ENCODE data around the gene ARMC10. TPM values are rescaled to one million over a fixed set of nuclear protein-coding genes. Genes with fewer than 3 reads are reported as not detected.

ARMC10 gene
- total RNA-seq, 4 donors from 2014 or later: 21.0 to 42.5 (median 36.6) TPM

DNA sequence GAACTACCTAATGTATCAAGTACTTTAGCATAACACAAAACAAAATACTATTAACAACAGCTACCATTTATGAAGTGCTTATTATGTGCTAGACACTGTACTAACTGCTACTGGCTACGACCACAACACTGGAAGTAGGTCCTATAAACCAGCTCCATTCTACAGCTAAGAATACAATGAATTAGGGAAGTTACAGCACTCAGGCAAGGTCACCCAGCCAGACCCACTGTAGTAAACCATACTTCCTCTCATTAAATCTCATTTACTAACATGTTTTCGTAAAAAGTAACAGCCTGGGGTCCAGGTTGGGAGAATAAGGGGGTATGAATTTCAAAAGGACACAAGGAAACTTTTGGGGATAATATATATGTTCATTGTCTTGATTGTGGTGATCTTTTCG is 48.6 kb downstream of the ARMC10 start:
- intact Hi-C loops (cut with DNase I): no loop called here
- WGBS, 2 donors: 55 to 62% methylated on average over 3 of the region's 3 CpGs
- Histone ChIP-seq H3K36me3 (peaks cover 0 to 62% (median 0%) of the 10 kb centered on the region in 3 donors), H3K27ac (no peak overlapping the region), H3K27me3 (no peaks in the 10 kb centered on the region), H3K4me1 (no peaks in the 10 kb centered on the region), H3K9me3 (no peaks in the 10 kb centered on the region), H3K4me3 (no peak overlapping the region)
- no peak for DNase-seq
- TF ChIP-seq POLR2A (IDR thresholded peaks at IDR 0.05) (no peak), CTCF (IDR thresholded peaks at IDR 0.05) (no peak)

- H3K9me3 ChIP-seq: no peaks in the 10 kb centered on the region
- no peak for TF ChIP-seq POLR2A (IDR thresholded peaks at IDR 0.05)
- TF ChIP-seq CTCF (IDR thresholded peaks at IDR 0.05): no peak
- no peak for DNase-seq
- no peak overlapping the region for H3K27ac ChIP-seq
- H3K27me3 ChIP-seq: no peaks in the 10 kb centered on the region
- intact Hi-C loops (cut with DNase I): no loop called here
- WGBS, 2 donors: 76 to 77% methylated on average over 6 of the region's 6 CpGs
- H3K36me3 ChIP-seq: peaks cover 0 to 61% (median 0%) of the 10 kb centered on the region in 3 donors
- no peak overlapping the region for H3K4me3 ChIP-seq
- H3K4me1 ChIP-seq: no peaks in the 10 kb centered on the region
Measured at GRCh38 chr7:103124429-103124979, 49.6 kb downstream of the ARMC10 start.

DNA sequence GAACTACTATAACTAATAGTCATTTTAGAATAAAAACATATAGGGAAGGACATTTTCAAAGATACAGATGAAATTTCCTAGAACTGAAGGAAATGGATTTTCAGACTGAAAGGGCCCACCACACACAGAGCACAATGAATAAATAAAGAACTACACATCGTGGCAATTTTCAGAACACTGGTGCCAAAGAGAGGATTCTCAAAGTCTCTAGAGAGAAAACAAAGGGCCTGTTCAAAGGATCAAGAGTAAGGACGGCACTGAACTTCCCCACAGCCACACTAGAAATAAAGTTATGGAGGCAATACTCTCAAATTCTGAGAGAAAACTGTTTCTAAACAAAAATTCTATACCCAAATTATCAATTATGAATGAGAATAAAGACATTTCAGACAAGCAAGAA is 52.1 kb downstream of the ARMC10 start:
- Histone ChIP-seq H3K4me1 (no peaks in the 10 kb centered on the region), H3K27ac (no peak overlapping the region), H3K36me3 (peaks cover 0 to 42% (median 0%) of the 10 kb centered on the region in 3 donors), H3K27me3 (no peaks in the 10 kb centered on the region), H3K4me3 (no peak overlapping the region), H3K9me3 (no peaks in the 10 kb centered on the region)
- DNase-seq: no peak
- intact Hi-C loops (cut with DNase I): no loop called here
- 73 to 84% methylated on average over 2 of the region's 2 CpGs for WGBS, 2 donors
- no peak for TF ChIP-seq CTCF (IDR thresholded peaks at IDR 0.05)
- TF ChIP-seq POLR2A (IDR thresholded peaks at IDR 0.05): no peak

GRCh38 chr7:103129702-103130549 is 55.0 kb downstream of the ARMC10 start:
- Histone ChIP-seq H3K4me3 (no peak overlapping the region), H3K9me3 (no peaks in the 10 kb centered on the region), H3K4me1 (no peaks in the 10 kb centered on the region), H3K27ac (no peak overlapping the region), H3K36me3 (peaks cover 0 to 33% (median 0%) of the 10 kb centered on the region in 3 donors), H3K27me3 (no peaks in the 10 kb centered on the region)
- no peak for TF ChIP-seq POLR2A (IDR thresholded peaks at IDR 0.05)
- no peak for TF ChIP-seq CTCF (IDR thresholded peaks at IDR 0.05)
- intact Hi-C loops (cut with DNase I): no loop called here
- no peak for DNase-seq
- WGBS, 2 donors: 80 to 82% methylated on average over 6 of the region's 6 CpGs

- H3K36me3 ChIP-seq: peaks cover 0 to 24% (median 0%) of the 10 kb centered on the region in 3 donors
- intact Hi-C loops (cut with DNase I): no loop called here
- H3K27me3 ChIP-seq: peaks cover 0 to 6% (median 0%) of the 10 kb centered on the region in 4 donors
- TF ChIP-seq CTCF (IDR thresholded peaks at IDR 0.05) (no peak), POLR2A (IDR thresholded peaks at IDR 0.05) (no peak)
- H3K27ac ChIP-seq: no peak overlapping the region
- H3K4me3 ChIP-seq: no peak overlapping the region
- DNase-seq: no peak
- no peaks in the 10 kb centered on the region for H3K9me3 ChIP-seq
- 65 to 75% methylated on average over 9 of the region's 9 CpGs for WGBS, 2 donors
- H3K4me1 ChIP-seq: no peaks in the 10 kb centered on the region
Measured at GRCh38 chr7:103130901-103131624, 56.1 kb downstream of the ARMC10 start.
